HG03175 (cell line): ENCODE measurements around the gene KCNJ3.
A peak's percentile ranks its signal among the peaks of the same experiment; 100 is the strongest.

ENCODE experiments used
- ATAC-seq: cut with Tn5 transposase; IDR thresholded peaks from one replicate; pipeline ENCODE4 v1.9.1; 2021; ENCODE audit warnings: mild to moderate bottlenecking, moderate library complexity; ENCODE audit not compliant: unreplicated experiment

KCNJ3 gene, protein sequence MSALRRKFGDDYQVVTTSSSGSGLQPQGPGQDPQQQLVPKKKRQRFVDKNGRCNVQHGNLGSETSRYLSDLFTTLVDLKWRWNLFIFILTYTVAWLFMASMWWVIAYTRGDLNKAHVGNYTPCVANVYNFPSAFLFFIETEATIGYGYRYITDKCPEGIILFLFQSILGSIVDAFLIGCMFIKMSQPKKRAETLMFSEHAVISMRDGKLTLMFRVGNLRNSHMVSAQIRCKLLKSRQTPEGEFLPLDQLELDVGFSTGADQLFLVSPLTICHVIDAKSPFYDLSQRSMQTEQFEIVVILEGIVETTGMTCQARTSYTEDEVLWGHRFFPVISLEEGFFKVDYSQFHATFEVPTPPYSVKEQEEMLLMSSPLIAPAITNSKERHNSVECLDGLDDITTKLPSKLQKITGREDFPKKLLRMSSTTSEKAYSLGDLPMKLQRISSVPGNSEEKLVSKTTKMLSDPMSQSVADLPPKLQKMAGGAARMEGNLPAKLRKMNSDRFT

DNA sequence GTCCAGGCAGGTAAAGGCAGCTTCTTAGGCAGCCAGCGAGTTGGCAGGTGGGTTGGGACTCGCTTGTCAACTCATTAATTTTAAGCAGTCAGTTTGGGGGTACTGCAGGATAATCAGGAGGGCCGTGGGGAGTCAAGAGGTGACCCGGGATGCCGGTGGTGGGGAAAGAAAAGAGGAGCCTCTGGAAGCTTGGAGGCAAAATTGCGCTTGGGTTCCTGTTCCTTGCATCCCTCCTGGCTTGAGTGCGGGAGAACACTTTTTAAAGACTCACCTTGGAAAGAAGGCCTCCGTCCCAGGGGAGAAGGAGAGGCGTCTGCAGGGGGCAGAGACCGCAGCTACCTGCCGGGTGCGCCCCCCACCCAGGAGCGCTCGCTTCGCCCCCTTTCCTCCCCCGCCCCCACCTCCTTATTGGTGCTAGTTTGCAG is at the start of gene KCNJ3:
TSS of gene KCNJ3 (plus strand) at position 400 of the 425 bp plus-strand sequence. CDS start 81 bp downstream, outside the sequence.
- no peak for ATAC-seq

DNA sequence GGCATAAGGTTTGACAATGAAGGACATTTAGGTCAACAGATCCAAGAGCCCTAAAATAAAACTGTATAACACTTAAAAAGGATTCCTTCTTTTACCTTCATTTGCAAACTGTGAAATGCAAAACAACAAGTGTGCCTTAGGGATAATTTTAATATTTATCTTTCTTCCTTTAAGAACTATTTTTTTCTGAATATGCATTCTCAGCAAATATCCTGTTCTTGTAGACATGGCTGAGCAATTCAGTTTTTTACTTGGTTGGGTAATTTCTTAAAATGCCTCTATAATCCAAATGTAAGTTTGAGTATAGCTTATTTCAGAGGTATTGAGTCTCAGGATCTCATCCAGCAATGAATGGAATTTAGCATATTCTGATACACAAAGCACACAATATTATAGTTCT is 43.0 kb upstream of the KCNJ3 start:
- no peak for ATAC-seq

DNA sequence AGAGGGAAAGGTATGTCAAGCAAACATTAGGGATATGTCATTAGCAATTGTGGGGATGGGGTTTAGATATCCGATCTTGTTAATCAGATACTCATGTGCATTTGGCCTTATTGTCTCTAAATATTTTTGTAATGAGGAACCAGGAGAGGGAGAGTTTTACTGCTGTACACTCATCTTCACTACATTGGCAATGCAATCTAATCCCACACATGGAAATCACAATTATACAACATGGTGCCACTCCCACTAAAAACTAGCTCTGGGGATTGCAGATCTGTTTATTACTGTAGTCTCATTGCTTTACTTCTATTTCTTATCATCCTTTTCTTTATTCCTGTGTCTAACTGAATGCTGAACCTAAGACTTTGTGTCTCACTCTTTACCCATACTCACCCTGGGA is 39.6 kb upstream of the KCNJ3 start:
- ATAC-seq: no peak

DNA sequence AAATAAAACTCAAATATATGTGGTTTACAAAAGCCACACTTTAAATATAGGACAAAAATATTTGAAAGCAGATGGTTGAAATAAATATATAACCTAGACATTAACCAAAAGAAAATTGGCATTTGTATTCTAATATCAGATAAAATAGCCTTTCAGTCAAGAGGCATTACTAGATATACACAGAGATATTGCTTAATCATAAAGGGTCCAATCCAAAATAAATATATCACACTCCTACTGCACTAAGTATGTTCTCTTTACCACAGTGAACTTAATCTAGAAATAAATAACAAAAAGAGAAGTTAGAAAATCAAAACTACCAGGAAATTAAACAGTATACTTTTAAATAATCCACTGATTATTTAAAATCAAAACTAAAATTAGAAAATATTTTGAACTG is 34.2 kb upstream of the KCNJ3 start:
- no peak for ATAC-seq

DNA sequence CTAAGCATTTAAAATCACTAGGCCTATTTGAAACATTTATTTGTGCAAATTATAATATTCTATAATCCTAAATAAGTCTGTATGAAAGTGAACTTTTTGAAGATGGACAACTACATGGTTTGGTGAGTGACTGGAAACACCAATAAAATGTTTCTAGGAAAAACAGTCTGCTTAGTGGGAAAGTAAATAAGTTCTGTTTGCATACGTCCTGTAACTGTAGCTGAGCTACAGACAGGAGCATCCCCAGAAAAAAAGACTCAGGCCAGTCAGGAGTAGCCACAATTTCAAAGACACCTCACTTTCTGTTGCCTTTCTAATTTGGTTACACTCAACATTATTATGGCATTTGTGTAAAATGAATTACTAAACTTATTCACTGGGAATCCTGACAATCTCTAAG is 28.4 kb upstream of the KCNJ3 start:
- no peak for ATAC-seq

DNA sequence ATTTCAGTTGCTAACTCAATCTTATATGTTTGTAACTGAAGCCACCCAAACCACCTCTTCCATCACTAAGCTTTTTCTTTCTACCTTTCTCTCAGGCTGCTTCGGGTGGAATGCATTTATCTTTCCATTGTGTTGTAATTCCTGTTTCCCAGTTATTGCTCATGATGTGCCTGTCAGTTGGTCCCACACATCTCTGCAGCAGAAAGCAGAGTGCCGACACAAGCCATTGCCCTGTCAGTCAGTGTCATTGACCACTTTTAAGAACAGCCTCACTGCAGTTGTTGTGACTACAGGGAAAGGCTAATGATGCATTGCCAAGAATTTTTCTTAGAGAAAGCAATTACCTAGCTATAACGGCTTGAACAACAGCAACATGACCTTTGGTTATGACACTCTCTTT is 24.8 kb upstream of the KCNJ3 start:
- no peak for ATAC-seq

DNA sequence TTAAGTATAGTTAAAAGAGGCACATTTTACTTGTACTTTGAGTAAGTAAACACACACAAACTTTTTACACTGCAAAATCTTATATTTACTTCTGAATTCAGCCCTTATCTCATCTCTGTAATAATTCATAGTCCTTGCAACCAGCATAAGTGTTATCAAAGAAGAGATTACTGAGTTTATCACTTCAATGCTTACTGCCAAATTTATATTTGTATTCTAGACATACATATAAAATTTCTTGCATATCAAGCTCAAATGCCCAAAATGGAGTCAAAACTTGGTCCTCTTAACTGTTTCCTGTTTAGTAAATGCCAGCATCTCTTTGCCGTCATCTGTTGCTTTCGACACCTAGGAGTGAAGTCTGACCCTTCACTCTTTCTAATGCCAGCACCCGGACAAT is 21.1 kb upstream of the KCNJ3 start:
- ATAC-seq: no peak

DNA sequence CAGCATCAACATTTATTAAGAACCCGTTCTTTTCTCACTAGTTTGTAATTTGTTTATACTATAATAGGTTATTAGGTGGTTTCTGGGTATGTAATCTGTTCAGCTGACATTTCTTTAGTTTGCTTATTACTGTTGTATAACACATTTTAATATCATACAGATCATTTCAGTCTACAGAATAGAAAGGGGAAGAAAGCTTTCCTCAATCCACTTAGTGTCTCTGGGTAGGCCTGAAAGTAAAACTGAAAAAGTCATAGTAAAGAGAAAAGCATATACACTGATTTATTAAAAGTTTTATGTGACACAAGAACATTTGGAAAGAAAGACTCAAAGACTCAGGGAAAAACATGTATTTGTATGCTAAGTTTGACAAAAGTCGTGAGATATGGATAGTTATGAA is 16.8 kb upstream of the KCNJ3 start:
- peak; percentile 42 for ATAC-seq

DNA sequence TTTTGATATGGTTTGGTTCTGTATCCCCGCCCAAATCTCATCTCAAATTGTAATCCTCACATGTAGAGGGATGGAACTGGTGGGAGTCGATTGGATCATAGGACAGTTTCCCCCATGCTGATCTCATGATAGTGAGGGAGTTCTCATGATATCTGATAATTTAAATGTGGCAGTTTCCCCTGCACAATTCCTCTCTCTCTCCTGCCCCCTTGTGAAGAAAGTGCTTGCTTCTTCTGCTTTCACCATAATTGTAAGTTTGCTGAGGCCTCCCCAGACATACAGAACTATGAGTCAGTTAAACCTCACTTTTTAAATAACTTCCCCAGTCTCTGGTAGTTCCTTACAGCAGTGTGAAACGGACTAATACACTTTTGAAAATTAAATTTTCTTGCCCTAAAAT is 12.3 kb upstream of the KCNJ3 start:
- no peak for ATAC-seq

DNA sequence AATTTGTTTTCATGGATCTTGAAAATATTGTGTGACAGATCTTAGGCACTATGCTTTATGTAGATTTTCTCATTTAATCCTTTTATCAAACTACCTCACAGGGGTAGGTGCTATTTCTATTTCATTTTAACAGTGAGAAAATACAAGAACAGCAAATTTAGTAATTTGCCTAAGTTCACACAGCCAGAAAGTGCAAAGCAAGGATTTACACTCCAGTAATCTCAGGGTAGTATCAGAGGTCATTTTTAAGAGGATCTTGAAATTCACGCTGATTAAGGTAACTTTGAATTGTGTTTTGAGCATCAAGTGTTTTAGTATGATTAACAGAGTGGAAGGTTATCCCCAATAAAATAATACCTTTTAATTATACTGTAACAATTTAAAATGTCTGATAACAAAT is 10.1 kb upstream of the KCNJ3 start:
- ATAC-seq: peak; percentile 49

DNA sequence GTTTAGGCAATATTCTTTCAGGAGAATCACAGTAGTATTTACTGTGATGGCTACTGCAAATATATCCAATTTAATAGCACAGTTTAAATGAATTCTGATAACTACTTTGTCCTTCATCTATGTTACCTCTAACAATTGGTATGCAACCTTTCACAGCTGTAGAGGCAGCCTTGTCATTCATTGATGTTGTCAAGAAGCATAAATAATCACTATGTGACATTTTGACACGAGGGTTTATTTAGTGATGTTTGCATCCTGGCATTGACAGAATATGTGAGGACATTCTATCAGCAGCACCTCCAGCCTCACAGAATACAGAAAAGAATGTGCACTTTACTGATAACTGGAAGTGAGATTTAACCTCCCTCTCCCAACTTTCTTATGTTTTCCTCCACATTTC is 9.3 kb upstream of the KCNJ3 start:
- ATAC-seq: no peak

DNA sequence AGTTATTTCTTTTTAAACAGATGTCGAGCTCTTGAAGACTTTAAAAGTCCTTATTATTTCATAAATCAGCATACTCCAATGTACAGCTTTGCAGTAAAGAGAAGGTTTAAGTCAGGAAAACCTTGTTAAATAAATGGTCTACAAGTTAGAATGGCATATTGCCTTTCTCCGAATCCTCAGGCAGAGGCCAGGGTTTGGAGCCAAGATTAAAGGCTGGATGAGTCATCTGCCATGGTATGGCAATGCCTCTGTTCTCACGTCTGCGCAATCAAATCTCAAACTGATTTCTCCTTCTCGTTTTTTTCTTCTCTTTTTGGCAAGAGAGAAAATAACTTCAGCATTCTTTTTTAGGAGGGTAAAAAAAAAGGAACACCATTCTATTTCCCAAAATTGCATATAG is 5.6 kb upstream of the KCNJ3 start:
- no peak for ATAC-seq

DNA sequence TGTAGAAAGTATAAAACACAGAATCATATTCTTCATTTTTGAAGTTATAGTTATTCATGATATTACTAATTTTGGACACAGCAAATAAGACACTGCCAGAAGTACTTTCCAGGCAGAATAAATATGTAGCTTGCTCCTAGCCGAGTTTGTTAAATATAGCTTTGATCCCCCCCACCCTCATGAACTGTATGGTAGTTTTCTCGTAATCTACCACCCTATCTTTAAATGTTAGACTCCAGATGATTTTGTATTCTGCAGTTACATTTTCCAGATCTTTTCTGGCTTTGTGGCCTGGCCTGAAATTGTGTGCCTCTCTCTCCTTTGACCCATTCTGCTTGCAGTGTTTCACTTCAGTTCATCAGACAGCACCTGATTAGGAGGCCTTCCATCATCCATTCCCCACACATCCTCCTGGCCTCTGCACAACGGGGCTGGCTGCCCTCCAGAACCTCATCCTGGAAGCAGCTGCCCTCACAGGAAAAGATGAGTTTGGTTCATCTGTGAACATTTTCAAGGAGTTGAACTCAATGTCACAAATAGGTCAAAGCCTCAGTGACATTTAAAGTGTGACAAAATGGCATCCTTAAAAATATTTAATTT is 4.7 kb upstream of the KCNJ3 start:
- ATAC-seq: no peak

DNA sequence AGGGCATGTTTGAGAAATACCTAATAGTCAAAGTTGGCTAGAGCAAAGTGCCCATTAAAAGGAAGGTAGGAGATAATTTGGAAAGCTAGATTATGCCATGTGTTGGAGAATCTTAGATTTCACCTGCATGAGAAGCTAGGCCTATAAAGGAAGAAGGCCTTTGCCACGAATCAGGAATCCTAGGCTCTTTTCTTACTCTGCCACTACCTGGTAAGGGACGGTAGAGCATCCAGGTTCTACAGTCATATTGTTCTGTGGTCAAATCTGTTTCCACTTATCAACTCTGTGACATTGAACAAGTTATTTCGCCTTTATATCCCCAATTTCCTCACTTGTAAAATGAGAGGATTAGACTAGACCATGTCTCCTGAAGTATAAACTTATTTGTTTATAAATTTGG is 3.6 kb upstream of the KCNJ3 start:
- no peak for ATAC-seq

DNA sequence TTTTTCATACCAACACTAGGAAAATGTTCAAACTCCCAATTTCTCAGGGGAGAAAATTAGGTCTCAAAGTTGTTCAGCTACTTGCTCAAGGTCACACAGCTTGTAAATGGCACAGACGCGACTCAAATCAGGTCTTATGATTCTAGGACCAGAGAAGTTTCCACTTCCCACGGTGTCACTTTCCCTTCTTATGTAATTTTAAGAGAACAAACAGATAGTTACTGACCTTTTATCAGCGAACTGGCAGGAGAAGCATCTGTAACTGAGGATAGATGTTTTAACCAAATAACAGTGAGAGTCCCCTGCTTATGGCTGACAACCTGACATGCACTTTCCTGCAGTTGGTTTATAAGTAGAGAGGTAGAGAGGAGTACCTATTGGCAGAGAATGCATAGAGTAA is 2.1 kb upstream of the KCNJ3 start:
- no peak for ATAC-seq

DNA sequence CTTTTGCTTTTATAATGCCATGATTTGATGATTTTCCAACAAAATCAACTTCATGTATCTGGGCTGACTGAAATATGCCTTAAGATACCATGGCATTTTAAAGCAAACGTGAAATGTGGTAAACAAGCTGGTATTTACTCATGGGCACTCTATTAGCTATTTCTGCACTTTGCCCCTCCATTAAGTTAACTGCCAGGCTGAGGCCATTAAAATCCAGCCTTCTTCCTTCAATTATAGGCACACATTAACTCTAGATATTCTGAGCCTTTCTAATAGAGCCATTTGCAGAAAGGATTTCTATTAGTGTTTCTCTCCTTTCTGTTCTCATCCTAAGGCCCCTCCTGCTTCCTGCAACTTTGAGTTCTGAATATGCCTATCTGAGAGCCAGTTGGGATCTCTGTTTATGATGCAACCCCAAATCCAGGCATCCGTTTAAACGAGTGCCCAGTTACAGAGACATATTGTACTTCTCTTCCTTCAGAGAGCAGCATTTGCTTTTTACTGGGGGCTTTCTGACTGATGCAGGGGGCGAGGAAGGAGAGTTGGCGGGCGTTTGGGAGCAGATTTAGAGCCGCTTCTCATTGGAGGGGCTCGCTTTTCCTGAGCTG is 1.6 kb upstream of the KCNJ3 start:
- no peak for ATAC-seq

DNA sequence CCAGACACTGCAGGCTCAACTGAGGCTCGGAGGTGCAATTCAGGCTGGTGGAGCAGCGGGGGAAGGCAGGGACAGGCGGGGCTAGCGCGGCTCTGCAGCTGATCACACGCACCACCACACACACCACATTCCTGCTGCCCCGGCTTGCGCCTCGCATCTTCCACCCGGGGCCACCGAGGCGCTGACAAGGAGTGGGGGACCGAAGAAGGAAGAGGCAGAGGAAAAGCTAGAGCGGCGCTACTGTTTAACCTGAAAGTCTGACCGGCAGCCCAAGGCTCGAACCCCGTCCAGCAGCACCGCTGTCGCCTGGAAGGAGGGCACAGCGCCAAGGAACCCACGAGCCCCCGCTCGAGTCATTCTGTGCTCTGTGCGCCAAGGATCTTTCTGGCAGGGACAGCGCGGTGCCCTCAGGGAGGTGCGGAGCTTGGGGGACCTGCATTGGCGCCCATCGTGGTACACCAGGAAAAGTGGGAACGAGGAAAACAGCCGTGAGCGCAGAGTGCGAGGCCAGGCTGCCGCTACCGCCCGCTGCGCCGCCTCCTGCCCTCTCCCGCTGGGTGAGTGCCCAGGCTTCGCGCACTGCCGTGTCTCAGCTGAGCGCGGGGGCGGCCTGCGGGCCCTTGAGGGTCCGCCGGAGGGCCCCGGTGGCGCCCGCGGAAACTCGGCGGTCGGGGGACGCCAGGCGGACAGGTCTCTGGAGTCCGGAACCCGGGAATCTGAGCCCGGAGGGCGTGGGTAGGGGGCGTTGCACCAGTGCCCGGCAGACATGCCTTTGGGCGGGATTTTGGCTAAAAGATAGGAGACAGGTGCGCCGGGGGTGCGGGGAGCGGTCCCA is 860 bp upstream of the KCNJ3 start:
- no peak for ATAC-seq

DNA sequence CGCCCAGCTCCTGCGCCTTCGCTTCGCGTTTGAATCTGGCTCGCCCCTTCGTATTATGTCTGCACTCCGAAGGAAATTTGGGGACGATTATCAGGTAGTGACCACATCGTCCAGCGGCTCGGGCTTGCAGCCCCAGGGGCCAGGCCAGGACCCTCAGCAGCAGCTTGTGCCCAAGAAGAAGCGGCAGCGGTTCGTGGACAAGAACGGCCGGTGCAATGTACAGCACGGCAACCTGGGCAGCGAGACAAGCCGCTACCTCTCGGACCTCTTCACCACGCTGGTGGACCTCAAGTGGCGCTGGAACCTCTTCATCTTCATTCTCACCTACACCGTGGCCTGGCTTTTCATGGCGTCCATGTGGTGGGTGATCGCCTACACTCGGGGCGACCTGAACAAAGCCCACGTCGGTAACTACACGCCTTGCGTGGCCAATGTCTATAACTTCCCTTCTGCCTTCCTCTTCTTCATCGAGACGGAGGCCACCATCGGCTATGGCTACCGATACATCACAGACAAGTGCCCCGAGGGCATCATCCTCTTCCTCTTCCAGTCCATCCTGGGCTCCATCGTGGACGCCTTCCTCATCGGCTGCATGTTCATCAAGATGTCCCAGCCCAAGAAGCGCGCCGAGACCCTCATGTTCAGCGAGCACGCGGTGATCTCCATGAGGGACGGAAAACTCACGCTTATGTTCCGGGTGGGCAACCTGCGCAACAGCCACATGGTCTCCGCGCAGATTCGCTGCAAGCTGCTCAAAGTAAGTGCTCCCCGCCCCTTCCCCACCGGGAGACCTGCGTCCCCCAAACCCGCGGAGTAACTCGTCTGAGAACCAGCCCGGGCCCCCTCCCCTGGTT is 453 bp downstream of the KCNJ3 start:
- no peak for ATAC-seq

DNA sequence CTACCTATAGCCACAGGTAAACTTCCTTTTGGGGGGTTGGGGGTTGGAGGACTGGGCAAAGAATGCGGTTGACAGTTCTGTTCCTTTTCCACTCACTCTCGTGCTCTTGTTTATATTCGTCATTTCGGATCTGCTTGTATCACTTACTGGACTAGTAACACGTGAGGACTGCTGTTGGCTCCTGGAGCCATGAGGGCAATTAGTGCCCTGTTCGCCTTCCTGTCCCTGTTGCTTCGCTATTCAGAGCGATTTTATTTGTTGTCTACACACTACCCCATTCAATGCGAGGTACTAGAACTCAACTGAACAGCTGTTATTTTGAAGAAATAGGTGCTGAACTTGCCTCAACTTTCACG is 1.1 kb downstream of the KCNJ3 start:
- no peak for ATAC-seq

DNA sequence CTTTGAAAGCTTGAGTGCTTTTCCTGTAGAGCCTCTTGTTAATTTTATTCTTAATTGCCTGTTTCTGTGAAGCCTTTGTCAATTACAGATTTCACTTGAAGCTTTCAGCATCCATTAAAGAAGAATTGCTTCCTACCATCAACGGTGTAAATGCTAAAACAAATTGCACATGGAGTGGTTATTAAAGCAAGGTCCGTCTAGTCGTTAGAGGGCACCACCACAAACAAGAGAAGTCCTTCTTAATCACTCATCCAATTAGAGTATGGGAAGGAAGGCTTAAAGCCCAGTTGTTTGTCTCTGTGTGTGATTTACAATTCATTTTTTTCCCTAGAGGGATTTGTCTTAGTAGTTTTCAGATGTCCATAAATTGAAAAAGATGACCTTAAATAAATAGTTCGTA is 1.6 kb downstream of the KCNJ3 start:
- ATAC-seq: no peak
